Stimulated activated memory B cell treated with anti-CD40 and anti-IgM and Interleukin-4, amounts not matched to agents 10 μg/mL and 1 μg/mL and 100 μg/mL, for 72 hours (primary cell): Measurements from ENCODE around the gene FZD7.

Source experiments
- ATAC-seq: fragments of 150-1000 bp; cut with Tn5 transposase; 2 replicates; pipeline ENCODE4 v1.10.0; 2021
- H3K27ac Mint-ChIP-seq: one replicate; pipeline ENCODE4 v1.8.0; 2022; ENCODE audit warnings: mild to moderate bottlenecking, mixed read lengths
- H3K27me3 Mint-ChIP-seq: one replicate; pipeline ENCODE4 v1.8.0; 2022; ENCODE audit warnings: mixed read lengths
- H3K36me3 Mint-ChIP-seq: one replicate; pipeline ENCODE4 v1.8.0; 2022; ENCODE audit warnings: mixed read lengths
- H3K4me1 Mint-ChIP-seq: one replicate; pipeline ENCODE4 v1.8.0; 2022; ENCODE audit warnings: mixed read lengths
- H3K4me3 Mint-ChIP-seq: one replicate; pipeline ENCODE4 v1.8.0; 2022; ENCODE audit warnings: mild to moderate bottlenecking, moderate library complexity, mixed read lengths
- H3K9me3 Mint-ChIP-seq: one replicate; pipeline ENCODE4 v1.8.0; 2022; ENCODE audit warnings: mixed read lengths

Gene FZD7

GRCh38 chr2:202039278-202040078, 5.8 kb downstream of the FZD7 start:
- H3K36me3 Mint-ChIP-seq: no peaks in the 10 kb centered on the region
- H3K27ac Mint-ChIP-seq: no peak overlapping the region
- ATAC-seq: no peak
- H3K4me1 Mint-ChIP-seq: no peaks in the 10 kb centered on the region
- H3K27me3 Mint-ChIP-seq: peaks cover 36% of the 10 kb centered on the region
- H3K9me3 Mint-ChIP-seq: no peaks in the 10 kb centered on the region
- no peak overlapping the region for H3K4me3 Mint-ChIP-seq

- Mint-ChIP-seq H3K27me3 (peaks cover 36% of the 10 kb centered on the region), H3K4me3 (no peak overlapping the region), H3K4me1 (no peaks in the 10 kb centered on the region), H3K9me3 (no peaks in the 10 kb centered on the region), H3K27ac (no peak overlapping the region), H3K36me3 (no peaks in the 10 kb centered on the region)
- ATAC-seq: no peak
Measured at GRCh38 chr2:202040079-202040844, 6.6 kb downstream of the FZD7 start.

- ATAC-seq: no peak
- no peaks in the 10 kb centered on the region for H3K4me1 Mint-ChIP-seq
Measured at GRCh38 chr2:202042444-202042843, 8.8 kb downstream of the FZD7 start.

GRCh38 chr2:202043475-202043874, 9.8 kb downstream of the FZD7 start:
- no peak overlapping the region for H3K27ac Mint-ChIP-seq
- peaks cover 58% of the 10 kb centered on the region for H3K27me3 Mint-ChIP-seq
- H3K9me3 Mint-ChIP-seq: no peaks in the 10 kb centered on the region
- no peaks in the 10 kb centered on the region for H3K36me3 Mint-ChIP-seq
- H3K4me1 Mint-ChIP-seq: no peaks in the 10 kb centered on the region
- H3K4me3 Mint-ChIP-seq: no peak overlapping the region
- ATAC-seq: no peak

More at GRCh38 chr2:202042444-202042843, 8.8 kb downstream of the FZD7 start:
- H3K27me3 Mint-ChIP-seq: peaks cover 55% of the 10 kb centered on the region
- H3K36me3 Mint-ChIP-seq: no peaks in the 10 kb centered on the region
- H3K9me3 Mint-ChIP-seq: no peaks in the 10 kb centered on the region
- H3K4me3 Mint-ChIP-seq: no peak overlapping the region
- no peak overlapping the region for H3K27ac Mint-ChIP-seq

GRCh38 chr2:202044777-202045176, 11.1 kb downstream of the FZD7 start:
- no peak overlapping the region for H3K27ac Mint-ChIP-seq
- no peaks in the 10 kb centered on the region for H3K9me3 Mint-ChIP-seq
- H3K4me3 Mint-ChIP-seq: no peak overlapping the region
- H3K36me3 Mint-ChIP-seq: no peaks in the 10 kb centered on the region
- no peaks in the 10 kb centered on the region for H3K4me1 Mint-ChIP-seq
- no peak for ATAC-seq
- peaks cover 54% of the 10 kb centered on the region for H3K27me3 Mint-ChIP-seq

GRCh38 chr2:202046572-202046971, 12.9 kb downstream of the FZD7 start:
- Mint-ChIP-seq H3K9me3 (no peaks in the 10 kb centered on the region), H3K27me3 (peaks cover 36% of the 10 kb centered on the region), H3K36me3 (no peaks in the 10 kb centered on the region), H3K4me3 (no peak overlapping the region), H3K27ac (no peak overlapping the region), H3K4me1 (no peaks in the 10 kb centered on the region)
- ATAC-seq: no peak

- Mint-ChIP-seq H3K27ac (no peak overlapping the region), H3K9me3 (no peaks in the 10 kb centered on the region), H3K4me3 (no peak overlapping the region), H3K4me1 (no peaks in the 10 kb centered on the region), H3K36me3 (no peaks in the 10 kb centered on the region), H3K27me3 (peaks cover 47% of the 10 kb centered on the region)
- no peak for ATAC-seq
Measured at GRCh38 chr2:202049092-202049728, 15.6 kb downstream of the FZD7 start.

- Mint-ChIP-seq H3K27me3 (peaks cover 53% of the 10 kb centered on the region), H3K4me3 (no peak overlapping the region), H3K27ac (no peak overlapping the region), H3K36me3 (no peaks in the 10 kb centered on the region), H3K9me3 (no peaks in the 10 kb centered on the region), H3K4me1 (no peaks in the 10 kb centered on the region)
- ATAC-seq: no peak
Measured at GRCh38 chr2:202049840-202050239, 16.2 kb downstream of the FZD7 start.

GRCh38 chr2:202050652-202051051, 17.0 kb downstream of the FZD7 start:
- Mint-ChIP-seq H3K4me3 (no peak overlapping the region), H3K9me3 (no peaks in the 10 kb centered on the region), H3K27ac (no peak overlapping the region), H3K27me3 (peaks cover 55% of the 10 kb centered on the region), H3K36me3 (no peaks in the 10 kb centered on the region), H3K4me1 (no peaks in the 10 kb centered on the region)
- no peak for ATAC-seq

- no peak overlapping the region for H3K27ac Mint-ChIP-seq
- no peaks in the 10 kb centered on the region for H3K36me3 Mint-ChIP-seq
- no peak for ATAC-seq
- no peak overlapping the region for H3K4me3 Mint-ChIP-seq
- H3K27me3 Mint-ChIP-seq: peaks cover 55% of the 10 kb centered on the region
- no peaks in the 10 kb centered on the region for H3K4me1 Mint-ChIP-seq
- H3K9me3 Mint-ChIP-seq: no peaks in the 10 kb centered on the region
Measured at GRCh38 chr2:202051499-202052161, 18.0 kb downstream of the FZD7 start.

- ATAC-seq: no peak
- Mint-ChIP-seq H3K4me1 (no peaks in the 10 kb centered on the region), H3K27ac (no peak overlapping the region), H3K27me3 (peaks cover 51% of the 10 kb centered on the region), H3K4me3 (no peak overlapping the region), H3K36me3 (no peaks in the 10 kb centered on the region), H3K9me3 (no peaks in the 10 kb centered on the region)
Measured at GRCh38 chr2:202052235-202052634, 18.6 kb downstream of the FZD7 start.

GRCh38 chr2:202054679-202055078, 21.0 kb downstream of the FZD7 start:
- Mint-ChIP-seq H3K27me3 (peaks cover 51% of the 10 kb centered on the region), H3K27ac (no peak overlapping the region), H3K4me3 (no peak overlapping the region), H3K9me3 (no peaks in the 10 kb centered on the region), H3K36me3 (no peaks in the 10 kb centered on the region), H3K4me1 (no peaks in the 10 kb centered on the region)
- no peak for ATAC-seq

- Mint-ChIP-seq H3K27ac (no peak overlapping the region), H3K4me1 (no peaks in the 10 kb centered on the region), H3K36me3 (no peaks in the 10 kb centered on the region), H3K4me3 (no peak overlapping the region), H3K9me3 (peaks cover 3% of the 10 kb centered on the region), H3K27me3 (peaks cover 61% of the 10 kb centered on the region)
- no peak for ATAC-seq
Measured at GRCh38 chr2:202056611-202057010, 23.0 kb downstream of the FZD7 start.

GRCh38 chr2:202060218-202060617, 26.6 kb downstream of the FZD7 start:
- Mint-ChIP-seq H3K4me1 (no peaks in the 10 kb centered on the region), H3K36me3 (no peaks in the 10 kb centered on the region), H3K27me3 (peaks cover 57% of the 10 kb centered on the region), H3K27ac (no peak overlapping the region), H3K4me3 (no peak overlapping the region), H3K9me3 (peaks cover 3% of the 10 kb centered on the region)
- no peak for ATAC-seq

GRCh38 chr2:202061695-202062094, 28.0 kb downstream of the FZD7 start:
- H3K36me3 Mint-ChIP-seq: no peaks in the 10 kb centered on the region
- peaks cover 3% of the 10 kb centered on the region for H3K9me3 Mint-ChIP-seq
- peaks cover 49% of the 10 kb centered on the region for H3K27me3 Mint-ChIP-seq
- no peak overlapping the region for H3K4me3 Mint-ChIP-seq
- H3K27ac Mint-ChIP-seq: no peak overlapping the region
- no peaks in the 10 kb centered on the region for H3K4me1 Mint-ChIP-seq
- ATAC-seq: no peak
